ENCODE measurements around the gene FYN.

DNA sequence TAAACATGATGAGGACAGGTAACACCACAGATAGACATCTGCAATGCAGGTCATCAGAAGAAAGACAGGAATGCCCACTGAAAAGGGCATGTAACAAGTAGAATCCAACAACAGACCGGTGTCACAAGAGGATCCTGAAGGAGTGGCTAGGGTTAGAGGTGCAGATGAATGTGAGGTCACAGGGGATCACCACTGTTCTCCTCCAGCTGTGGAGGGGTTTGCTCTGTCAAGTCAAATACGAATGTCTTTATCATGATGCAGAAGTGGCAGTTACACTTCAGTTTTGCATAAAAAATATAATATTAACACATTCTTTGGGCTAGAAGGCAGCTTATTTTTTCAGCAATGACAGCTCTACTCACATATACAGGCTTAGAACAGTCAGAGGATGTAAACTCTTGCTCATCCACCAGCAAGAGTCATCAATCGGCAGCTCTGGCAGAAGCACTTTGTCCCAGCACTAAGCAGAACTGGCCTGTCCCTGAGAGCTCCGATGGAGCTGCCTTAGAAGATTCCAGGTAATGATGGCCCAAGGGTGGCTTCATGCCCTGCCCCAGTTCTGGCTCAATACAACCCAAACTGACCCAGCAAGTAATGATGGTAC lies 137.1 kb downstream of the FYN start:
- TF ChIP-seq, protein P1, sequence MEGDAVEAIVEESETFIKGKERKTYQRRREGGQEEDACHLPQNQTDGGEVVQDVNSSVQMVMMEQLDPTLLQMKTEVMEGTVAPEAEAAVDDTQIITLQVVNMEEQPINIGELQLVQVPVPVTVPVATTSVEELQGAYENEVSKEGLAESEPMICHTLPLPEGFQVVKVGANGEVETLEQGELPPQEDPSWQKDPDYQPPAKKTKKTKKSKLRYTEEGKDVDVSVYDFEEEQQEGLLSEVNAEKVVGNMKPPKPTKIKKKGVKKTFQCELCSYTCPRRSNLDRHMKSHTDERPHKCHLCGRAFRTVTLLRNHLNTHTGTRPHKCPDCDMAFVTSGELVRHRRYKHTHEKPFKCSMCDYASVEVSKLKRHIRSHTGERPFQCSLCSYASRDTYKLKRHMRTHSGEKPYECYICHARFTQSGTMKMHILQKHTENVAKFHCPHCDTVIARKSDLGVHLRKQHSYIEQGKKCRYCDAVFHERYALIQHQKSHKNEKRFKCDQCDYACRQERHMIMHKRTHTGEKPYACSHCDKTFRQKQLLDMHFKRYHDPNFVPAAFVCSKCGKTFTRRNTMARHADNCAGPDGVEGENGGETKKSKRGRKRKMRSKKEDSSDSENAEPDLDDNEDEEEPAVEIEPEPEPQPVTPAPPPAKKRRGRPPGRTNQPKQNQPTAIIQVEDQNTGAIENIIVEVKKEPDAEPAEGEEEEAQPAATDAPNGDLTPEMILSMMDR (IDR thresholded peaks at IDR 0.05): no peak
- no peak for TF ChIP-seq POLR2AphosphoS5 (IDR thresholded peaks at IDR 0.05; ENCODE audit: insufficient read depth in 1 of 2, low read depth in 1 of 2)
- no peak for TF ChIP-seq POLR2A (IDR thresholded peaks at IDR 0.05)

All from vagina (tissue), 2 donors.